ENCODE measurements around the gene DGKD.

DNA sequence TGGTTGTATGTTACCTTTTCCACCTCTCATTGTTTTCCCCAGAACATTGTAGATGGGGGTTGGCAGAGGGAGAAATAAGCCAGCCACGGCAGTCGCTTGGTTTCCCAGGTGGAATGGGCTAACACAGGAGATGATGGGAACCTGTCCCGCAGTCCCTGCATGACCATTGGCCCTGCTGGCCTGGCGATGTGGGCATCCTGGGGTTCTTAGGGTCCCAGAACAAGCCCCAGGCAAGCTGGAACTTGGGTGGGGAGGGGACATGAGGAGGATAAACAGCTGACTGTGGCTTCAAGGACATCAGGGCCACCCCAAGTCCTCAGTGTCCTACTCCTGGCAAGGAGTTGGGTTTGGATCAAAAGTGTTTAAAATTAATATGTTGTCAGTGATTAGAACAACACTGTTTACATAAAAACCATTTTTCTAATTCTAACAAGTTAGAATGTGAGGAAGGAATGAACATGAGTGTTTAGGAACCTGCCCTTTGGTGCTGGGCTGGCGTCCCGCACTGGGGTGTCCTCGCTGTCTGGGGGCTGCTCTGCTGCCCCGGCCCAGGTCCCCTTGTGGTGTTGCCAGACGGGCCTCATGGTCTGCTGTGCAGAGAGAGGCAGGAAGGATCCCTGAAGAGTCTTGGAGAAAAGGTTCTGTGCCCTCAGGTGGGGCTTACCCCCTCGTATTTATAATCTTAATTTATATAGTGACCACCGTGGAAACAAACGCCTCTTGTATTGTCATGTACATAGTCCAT, 117.2 kb downstream of the DGKD start:
- TF ChIP-seq, protein P1, sequence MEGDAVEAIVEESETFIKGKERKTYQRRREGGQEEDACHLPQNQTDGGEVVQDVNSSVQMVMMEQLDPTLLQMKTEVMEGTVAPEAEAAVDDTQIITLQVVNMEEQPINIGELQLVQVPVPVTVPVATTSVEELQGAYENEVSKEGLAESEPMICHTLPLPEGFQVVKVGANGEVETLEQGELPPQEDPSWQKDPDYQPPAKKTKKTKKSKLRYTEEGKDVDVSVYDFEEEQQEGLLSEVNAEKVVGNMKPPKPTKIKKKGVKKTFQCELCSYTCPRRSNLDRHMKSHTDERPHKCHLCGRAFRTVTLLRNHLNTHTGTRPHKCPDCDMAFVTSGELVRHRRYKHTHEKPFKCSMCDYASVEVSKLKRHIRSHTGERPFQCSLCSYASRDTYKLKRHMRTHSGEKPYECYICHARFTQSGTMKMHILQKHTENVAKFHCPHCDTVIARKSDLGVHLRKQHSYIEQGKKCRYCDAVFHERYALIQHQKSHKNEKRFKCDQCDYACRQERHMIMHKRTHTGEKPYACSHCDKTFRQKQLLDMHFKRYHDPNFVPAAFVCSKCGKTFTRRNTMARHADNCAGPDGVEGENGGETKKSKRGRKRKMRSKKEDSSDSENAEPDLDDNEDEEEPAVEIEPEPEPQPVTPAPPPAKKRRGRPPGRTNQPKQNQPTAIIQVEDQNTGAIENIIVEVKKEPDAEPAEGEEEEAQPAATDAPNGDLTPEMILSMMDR (IDR thresholded peaks at IDR 0.05), result no peak
- no peak for TF ChIP-seq POLR2A (IDR thresholded peaks at IDR 0.05)

All from prostate gland (tissue), 2 donors.